Measurements from ENCODE around the gene PIK3R5.
"Not testable (repeated sequence)": the region's sequence is repeated elsewhere in the genome, so short reads cannot be mapped to it uniquely, and the experiment has no call there.

The PIK3R5 gene, protein sequence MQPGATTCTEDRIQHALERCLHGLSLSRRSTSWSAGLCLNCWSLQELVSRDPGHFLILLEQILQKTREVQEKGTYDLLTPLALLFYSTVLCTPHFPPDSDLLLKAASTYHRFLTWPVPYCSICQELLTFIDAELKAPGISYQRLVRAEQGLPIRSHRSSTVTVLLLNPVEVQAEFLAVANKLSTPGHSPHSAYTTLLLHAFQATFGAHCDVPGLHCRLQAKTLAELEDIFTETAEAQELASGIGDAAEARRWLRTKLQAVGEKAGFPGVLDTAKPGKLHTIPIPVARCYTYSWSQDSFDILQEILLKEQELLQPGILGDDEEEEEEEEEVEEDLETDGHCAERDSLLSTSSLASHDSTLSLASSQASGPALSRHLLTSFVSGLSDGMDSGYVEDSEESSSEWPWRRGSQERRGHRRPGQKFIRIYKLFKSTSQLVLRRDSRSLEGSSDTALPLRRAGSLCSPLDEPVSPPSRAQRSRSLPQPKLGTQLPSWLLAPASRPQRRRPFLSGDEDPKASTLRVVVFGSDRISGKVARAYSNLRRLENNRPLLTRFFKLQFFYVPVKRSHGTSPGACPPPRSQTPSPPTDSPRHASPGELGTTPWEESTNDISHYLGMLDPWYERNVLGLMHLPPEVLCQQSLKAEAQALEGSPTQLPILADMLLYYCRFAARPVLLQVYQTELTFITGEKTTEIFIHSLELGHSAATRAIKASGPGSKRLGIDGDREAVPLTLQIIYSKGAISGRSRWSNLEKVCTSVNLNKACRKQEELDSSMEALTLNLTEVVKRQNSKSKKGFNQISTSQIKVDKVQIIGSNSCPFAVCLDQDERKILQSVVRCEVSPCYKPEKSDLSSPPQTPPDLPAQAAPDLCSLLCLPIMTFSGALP

DNA sequence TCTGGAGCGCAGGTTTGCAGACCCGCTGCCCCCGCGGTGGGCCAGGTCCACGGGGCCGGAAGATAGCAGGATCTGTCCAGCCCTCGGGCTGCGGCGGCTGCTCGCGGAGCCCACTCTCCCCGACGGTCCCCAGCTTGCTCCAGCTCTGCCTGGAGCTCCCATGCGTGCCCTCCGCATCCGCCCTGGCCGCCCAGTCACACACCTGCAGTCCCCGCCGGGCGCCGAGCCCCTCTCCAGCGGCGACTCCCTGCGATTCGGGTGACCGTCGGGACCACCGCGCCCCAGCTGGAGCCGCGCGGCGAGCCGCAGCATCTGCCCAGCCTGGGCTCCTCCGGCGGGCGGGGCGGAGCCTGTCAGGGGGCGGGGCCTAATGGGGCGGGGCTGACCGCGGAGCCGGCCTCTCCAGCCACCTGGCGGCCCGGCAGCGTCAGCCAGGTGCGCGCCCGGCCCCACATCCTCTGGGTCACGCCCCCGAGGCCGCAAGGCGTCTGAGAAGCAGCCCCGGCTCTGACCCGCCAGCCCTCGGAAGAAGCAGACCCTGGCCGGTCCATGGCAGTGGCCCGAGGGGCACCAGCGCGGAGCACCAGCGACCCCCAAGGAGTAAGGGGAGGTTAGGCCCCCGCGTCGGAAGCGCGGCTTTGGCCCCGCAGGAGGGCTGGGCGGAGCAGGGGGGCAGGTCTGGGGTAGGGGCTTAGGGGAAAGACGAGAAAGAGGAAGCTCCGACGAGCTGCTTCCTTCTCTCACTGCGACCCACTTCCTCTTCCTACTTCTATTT, at the start of gene PIK3R5:
Gene PIK3R5, minus strand, starts transcription at position 314 of the 775 bp plus-strand sequence. CDS start 54,213 bp downstream, outside the sequence.
- peak; percentile 52 to 58 for DNase-seq

DNA sequence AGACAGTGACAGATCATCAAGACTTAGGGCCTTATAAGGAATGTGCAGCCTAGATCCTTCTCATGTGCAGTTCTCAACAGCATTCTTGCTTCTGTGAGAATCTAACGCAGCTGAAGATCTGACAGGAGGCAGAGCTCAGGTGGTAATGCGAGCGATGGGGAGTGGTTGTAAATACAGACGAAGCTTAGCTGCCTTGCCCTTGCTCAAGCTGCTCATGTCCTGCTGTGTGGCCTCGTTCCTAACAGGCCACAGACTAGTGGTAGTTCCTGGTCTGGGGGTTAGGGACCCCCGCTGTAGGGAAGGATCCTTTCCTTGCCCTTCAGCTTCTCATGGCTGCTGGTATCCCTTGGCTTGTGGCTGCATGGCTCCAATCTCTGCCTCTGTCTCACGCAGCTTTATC, 45.5 kb upstream of the PIK3R5 start:
- DNase-seq: no peak

DNA sequence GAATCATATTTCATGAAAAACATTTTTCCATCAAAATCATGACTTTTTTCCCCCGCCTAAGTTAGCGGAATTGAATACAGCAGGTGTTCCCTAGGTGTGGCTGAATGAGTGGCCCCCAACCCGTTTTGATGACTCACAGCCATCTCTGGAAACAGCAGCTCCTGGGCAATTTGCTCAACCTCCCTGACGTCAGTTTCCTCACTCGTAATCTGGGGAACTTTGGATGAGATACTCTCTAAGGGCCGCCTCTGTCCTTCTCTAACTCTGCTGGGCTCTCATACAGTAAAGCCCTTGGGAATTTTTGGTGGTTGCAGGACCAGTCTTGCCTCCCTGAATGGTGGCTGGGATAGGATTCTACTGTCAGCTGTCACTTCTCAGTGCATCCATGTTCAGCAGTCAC, 44.2 kb upstream of the PIK3R5 start:
- DNase-seq: no peak

DNA sequence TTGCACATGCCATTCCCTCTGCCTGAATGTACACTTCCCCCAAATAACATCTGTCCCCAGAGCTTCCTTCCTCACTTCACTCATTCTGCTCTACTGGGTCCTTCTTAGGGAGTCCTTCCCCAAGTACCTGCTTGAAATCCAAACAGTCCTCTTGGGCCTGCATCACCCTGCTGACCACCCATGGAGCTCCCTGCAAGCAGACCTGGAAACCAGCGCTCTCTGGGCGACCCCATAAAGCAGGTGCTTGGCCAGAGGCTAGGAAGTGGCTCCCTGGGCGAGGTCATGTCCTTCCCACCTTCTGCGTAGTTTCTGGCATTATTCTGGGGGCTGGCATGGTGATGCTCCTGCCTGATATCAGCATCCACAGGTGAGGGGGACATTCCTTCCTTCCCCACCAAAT, 43.6 kb upstream of the PIK3R5 start:
- no peak for DNase-seq

DNA sequence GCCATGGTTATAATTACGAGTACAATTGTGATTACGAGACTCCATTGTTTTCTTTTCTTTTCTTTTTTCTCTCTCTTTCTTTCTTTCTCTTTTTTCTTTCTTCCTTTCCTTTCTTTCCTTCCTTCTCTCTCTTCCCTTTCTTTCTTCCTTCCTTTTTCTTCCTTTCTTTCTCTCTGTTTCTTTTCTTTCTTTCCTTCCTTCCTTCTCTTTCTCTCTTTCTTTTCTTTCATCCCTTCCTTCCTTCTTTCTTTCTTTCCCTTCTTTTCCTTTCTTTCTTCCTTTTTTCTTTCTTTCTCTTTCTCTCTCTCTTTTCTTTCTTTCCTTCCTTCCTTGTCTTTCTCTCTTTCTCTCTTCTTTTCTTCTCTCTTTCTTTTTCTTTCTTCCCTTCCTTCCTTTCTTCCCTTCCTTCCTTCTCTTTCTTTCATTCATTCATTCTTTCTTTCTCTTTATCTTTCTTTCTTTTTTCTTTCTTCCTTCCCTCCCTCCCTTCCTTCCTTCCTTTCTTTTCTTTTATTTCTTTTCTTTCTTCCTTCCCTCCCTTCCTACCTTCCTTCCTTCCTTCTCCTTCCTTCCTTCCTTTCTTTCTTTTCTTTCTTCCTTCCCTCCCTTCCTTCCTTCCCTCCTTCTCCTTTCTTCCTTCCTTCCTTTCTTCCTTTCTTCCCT, 41.7 kb upstream of the PIK3R5 start:
- no peak for DNase-seq

DNA sequence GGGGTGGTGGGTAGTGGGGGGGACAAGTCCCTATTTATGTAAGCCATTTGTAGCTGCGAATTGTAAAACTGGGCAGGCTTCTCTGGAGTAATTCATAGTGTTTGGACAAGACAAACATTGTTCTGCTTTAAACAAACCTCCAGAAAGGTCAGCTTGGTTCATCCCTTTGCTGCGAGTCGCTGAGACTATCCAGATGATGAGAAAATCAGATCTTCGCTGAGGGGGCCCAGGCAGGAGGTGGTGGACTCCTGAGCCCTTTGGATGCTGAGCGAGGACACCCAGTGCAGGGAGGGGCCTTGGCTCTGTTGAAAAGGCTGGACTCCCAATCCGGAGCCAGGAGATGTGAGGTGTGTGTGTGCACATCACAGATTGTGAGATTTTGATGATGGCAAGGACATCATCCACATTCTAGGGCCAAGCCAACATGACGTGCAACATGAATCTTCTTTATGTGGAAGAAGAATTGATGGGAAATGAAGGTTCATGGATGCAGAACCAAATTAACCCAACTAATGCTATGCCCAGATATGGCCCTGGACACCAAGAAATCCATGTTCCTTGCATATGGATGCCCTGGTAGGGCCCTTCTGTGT, 40.8 kb upstream of the PIK3R5 start:
- DNase-seq: no peak

DNA sequence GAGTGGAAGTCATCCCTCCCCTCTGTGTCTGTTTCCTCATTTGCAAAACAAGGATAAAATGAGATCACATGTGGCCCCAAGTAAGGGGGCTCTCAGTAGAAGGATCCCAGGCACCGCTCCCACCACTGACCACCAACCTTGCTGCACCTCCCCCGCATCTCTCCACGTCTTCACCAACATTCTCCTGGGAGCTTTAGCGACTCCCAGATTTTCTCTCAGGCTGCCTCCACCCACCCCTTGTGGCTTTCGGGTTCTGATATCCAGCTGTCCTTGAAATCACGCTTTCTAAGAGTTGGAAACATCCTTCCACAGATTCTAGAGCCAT, 39.4 kb upstream of the PIK3R5 start:
- DNase-seq: no peak

DNA sequence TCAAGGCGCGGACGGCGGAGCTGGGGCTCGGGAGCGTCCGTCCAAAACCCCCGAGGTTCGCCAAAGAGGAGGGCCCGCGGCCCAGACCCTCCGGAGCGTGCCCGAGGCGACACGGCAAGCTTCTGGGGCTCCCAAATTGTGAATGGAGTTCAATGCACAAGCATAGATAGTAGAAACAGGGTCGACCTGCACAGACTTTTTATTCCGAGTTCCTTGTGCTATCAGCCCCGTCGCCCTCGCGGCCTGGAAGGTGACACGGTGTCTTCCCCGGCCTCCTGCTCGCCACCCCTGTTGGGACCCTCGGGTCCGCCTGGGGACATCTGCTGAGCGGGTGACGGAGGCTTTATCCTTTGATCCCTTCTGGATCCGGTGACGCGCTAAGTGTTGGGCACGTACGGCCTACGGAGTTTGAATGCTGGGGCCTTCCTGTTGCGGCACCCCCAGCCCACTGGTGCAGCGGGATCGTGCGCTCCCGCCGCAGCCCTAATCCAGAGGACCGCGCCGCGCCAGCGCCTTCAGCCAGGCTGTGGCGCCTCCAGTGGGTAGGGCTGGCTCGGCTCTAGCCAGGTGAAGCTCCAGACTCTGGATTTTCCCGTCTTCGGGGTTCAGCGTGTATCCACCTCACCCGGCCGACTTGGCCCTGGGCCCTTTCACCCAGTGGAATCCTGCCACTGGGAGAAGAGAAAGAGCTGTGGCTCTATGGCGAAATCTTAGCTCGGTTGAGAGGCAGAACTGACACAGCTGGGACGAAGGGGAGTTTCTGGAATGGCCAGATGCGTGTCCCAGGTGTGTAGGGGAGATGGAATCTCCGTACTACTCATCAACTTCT, 38.8 kb upstream of the PIK3R5 start:
- DNase-seq: no peak

DNA sequence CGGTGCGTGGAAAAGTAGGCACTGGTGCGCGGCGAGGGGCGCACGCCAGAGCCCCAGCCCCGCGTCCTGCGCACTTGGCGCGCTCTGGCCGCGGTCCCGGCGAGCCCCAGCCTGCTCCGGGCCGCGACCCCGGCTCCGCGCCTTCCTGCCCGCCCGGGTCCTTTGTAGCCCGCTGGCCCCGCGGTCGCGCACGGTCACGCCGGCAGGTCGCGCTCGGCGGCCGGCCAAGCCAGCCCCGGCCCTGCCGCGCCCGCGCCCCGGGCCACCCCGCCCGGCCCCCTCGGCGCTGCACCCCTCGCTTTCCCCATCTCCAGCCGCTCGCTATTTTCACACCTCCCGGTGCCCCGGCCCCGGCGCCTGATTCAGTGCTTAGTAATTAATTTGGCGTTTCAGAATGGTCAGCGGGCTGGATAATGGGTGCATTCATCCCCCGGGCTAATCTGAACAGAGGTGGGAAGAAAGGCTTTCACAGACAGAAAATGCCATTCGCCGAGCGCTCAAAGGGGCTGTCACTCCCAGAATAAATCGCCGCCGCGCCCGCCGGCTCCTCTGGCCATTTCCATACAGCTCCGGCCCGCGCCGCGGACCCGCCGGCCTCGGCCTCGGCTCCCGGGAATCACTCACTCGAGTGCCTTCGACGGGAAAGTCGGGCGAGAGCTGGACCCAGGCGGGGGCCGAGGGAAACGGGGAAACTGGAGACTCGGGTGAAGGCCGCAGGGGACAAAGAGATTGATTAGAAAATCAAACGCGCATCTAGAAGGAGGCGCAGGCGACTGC, 38.0 kb upstream of the PIK3R5 start:
- no peak for DNase-seq

DNA sequence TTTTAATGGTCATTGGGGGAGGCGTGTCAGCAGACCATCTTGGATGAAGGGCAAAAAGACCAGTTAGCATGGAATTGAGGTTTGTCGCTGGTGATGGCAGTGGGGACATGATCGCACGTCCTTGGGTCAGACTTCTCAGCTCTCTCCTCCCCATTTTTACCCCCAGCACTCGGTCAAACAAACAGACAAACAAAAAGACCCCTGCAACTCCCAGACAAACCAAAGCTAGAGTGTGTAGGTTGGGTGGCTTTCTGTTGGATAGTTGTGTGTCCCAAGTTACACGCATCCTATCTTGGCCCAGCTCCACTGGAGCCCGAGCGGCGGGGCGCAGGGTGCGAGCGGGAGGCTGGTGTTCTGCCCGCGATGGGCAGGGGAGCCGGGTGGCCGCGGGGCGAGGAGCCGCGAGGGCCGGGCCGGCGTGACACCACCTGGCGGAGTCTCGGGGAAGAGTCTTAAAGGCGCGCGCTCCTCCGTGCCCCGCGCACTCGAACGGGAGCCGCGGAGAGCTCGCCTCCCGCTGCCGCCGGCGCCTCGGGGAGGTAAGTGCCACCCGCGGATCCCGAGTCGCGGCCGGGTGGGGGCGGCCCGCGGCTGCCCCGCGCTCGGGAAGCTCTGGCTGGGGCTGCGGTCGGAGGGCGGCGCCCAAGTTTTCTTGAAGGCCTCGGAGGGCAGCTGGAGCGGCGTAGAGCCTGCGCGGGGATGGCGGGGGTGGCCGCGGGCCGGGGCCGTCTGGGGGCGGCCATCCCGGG, 37.3 kb upstream of the PIK3R5 start:
- peak in 1 of 2 experiments; percentile 8 for DNase-seq

DNA sequence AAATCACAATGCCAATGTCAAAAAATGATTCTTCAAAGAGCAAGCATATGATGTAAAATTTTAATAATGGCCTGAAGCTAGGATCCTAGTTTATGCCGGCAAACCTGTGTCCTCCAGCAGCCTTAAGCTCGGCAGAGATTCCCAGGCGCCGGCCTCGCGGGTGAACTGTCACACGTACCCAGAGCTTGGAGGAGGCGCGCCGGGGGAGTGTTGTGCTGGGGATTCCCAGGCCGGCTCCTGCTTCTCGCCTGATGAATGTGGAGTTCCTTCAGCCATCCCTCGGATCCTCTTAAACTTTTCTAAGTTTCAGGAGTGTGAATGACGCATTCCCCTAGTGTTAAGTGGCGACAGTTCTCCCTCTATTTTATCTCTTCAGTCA, 36.7 kb upstream of the PIK3R5 start:
- no peak for DNase-seq

DNA sequence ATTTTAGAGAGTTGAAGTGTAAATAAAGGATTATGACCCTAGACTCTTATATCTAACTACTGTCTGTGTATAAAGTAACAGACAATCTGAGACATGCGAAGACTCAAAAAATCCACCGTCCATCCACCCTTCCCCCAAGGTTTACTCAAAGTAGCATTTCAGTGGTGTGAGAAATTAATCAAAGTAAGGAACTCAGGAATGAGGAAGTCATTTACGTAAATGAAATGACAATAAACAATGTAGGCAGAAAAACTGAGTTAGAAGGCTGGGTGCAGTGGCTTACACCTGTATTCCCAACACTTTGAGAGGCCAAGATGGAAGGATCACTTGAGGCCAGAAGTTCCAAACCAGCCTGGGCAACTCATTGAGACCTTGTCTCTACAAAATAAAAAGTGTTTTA, 36.1 kb upstream of the PIK3R5 start:
- DNase-seq: no peak

DNA sequence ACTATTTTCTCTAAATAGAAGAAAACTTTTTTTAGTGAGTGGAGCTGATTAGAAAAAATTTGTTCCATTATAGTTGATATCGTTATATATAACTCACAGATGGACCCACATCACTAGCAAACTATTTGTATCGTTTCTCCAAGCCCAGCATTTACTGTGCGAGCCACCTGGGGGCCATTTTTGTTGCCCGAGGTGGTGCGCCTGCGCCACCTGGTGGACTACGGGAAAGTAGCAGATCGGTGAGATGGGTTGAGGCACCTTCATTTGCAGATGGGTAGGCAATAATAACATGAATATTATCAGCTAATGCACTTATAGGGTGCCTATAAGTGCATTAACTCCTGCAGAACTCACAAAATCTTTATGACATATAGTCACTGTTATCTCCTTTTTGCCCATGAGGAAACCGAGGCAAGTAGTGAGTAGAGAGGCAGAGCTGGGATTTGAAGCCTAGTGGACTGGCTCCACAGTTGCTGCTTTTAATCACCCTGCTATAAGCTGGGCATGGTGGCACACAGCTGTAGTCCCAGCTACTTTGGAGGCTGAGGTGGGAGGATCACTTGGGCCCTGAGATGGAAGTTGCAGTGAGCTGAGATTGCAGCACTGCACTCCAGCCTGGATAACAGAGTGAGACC, 32.6 kb upstream of the PIK3R5 start:
- peak; percentile 4 to 33 for DNase-seq

DNA sequence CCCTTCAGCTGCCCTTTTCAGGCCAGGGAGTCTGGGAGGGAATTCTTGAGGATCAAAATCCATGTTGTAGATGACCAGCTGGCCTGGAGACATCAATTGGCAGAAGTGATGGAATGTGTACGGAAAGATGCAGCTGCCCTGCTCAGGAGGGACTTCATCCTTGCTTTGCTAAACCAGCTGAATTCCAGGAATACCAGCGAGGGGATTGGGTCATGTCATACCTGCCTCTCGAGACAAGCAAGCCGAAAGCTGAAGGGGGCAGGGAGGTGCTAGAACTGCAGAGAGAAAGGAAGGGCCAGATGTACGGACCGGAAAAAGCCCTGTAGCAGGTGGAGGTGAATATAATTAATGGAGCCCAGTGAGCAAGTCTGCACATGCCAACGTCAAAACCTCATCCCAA, 30.2 kb upstream of the PIK3R5 start:
- no peak for DNase-seq

DNA sequence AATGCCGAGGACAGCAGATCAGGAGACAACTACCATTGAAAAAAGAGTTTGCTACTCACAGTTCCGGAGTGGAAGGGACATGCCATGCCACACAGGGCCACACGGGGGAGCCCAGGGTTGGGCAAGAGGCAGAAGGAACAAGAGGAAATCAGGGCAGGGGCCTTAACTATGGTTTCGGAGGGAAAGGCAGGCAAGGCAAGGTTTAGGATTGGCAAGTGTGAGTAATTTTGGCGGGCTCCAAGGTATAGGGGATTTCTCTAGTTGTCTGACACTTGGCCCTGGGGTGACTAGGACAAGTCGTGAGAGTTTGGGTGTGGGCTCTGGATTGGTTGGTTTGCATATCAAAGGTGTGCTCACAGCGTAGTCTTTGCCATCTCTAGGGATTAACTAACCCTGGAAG, 28.8 kb upstream of the PIK3R5 start:
- DNase-seq: no peak

DNA sequence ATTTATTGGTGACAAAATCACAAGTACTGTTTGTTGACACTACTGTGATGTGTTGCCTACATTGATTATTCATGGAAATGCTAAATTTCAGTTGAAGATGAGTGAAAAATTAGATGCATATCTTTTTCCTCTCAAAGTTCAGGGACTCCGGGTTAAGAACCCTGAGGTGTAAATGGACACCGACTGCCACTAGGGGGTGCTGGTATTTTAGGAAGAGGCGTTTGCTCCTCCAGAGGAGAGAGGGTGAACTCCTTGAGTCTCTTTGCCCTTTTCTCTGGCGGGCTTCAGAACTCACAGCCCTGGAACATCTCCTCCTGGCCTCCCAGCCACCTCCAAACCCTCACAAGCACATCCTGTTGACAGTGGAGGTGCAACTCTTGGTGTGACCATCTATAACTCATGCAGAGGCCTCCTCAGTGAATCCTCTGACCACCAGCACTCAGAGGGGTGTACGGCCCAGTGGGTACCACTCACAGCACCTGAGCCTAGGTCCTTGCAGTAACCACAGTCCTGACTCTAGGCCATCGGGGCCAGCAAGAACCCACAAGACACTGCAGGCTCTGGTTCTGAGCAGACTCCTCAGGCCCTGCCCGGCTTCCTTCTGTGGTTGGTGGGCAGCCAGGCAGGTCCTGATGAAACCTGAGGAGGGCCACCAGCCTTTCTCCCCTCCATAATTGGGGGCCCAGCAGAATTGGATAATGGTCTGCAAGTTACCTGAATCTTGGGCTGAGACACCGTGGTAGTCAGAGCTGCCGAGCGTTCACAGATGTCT, 26.2 kb upstream of the PIK3R5 start:
- DNase-seq: peak; percentile 44 to 53

DNA sequence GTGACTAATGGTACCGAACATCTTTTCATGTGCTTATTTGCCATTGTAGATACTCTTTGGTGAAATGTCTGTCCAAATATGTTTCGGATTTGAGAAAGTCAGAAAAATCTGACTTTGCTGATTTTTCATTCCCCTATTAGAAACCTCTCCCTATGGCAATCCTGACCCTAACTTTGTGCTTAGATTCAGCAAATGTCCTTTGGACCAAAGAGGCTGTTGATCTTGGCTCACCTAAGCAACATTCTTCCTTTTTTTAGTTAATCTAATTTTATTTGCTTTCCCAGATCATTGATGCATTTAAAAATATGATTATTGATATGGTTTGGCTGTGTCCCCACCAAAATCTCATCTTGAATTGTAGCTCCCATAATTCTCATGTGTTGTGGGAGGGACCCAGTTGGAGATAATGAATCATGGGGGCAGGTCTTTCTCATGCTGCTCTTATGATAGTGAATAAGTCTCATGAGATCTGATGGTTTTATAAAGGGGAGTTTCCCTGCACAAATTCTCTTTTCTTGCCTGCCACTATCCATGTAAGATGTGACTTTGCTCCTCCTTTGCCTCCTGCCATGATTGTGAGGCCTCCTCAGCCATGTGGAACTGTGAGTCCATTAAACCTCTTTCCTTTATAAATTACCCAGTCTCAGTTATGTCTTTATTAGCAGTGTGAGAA, 22.9 kb upstream of the PIK3R5 start:
- not testable (repeated sequence) for DNase-seq

DNA sequence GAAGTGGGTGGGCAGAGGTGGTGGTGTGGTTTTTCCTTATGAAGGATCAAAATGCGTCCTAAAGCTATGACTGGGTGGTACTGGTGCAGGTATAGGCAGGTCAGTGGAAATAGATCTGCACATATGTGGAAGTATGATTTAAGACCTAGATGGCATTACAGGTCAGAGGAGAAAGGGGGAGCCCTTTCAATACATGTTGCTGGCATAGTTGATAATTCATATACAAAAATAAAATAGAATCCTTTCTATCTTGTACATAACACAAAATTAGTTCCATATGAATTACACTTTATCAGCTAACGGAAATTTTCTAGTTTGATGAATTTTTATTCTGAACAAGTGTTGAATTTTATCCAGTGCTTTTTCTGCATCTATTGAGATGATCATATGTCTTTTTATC, 20.8 kb upstream of the PIK3R5 start:
- DNase-seq: no peak
